Measurements from ENCODE around the gene GABRD.

GABRD gene

GRCh38 chr1:2041305-2041704, 22.2 kb downstream of the GABRD start:
- DNase-seq: no peak

DNA sequence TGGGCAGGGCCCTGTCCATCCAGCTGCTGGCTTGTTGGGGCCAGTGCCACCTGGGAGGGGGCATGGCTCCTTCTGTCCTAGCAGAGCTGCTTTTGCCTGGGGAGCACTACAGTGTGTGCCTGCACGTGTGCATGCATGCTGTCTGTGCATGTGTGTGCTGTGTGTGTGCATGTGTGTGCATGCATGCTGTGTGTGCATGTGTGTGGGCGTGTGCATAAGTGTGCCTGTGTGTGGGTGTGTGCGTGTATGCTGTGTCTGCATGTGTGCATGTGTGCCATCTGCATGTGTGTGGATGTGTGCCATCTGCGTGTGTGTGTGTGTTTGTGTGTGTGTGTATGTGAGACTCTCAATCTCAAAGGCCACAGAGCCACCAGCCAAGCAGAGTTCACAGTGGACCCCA, 22.7 kb downstream of the GABRD start:
- DNase-seq: no peak

- DNase-seq: no peak
Measured at GRCh38 chr1:2042830-2043773, 24.0 kb downstream of the GABRD start.

DNA sequence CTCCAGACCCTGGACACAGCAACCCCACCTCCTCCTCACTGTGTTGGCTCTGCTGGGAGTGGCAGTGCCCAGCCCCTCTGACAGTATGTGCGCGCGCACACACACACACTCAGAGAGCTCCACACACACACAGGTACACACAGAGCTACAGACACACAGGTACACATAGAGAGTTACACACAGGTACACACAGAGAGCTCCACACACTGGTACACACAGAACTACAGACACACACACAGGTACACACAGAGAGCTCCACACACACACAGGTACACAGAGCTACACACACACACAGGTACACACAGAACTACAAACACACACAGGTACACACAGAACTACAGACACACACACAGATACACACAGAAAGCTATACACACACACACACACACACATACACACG, 24.7 kb downstream of the GABRD start:
- no peak for DNase-seq

GRCh38 chr1:2044510-2045319, 25.6 kb downstream of the GABRD start:
- DNase-seq: peak; percentile 18

- no peak for DNase-seq
Measured at GRCh38 chr1:2045468-2046173, 26.5 kb downstream of the GABRD start.

GRCh38 chr1:2046174-2046917, 27.2 kb downstream of the GABRD start:
- DNase-seq: no peak

GRCh38 chr1:2046953-2047748, 28.0 kb downstream of the GABRD start:
- no peak for DNase-seq

DNA sequence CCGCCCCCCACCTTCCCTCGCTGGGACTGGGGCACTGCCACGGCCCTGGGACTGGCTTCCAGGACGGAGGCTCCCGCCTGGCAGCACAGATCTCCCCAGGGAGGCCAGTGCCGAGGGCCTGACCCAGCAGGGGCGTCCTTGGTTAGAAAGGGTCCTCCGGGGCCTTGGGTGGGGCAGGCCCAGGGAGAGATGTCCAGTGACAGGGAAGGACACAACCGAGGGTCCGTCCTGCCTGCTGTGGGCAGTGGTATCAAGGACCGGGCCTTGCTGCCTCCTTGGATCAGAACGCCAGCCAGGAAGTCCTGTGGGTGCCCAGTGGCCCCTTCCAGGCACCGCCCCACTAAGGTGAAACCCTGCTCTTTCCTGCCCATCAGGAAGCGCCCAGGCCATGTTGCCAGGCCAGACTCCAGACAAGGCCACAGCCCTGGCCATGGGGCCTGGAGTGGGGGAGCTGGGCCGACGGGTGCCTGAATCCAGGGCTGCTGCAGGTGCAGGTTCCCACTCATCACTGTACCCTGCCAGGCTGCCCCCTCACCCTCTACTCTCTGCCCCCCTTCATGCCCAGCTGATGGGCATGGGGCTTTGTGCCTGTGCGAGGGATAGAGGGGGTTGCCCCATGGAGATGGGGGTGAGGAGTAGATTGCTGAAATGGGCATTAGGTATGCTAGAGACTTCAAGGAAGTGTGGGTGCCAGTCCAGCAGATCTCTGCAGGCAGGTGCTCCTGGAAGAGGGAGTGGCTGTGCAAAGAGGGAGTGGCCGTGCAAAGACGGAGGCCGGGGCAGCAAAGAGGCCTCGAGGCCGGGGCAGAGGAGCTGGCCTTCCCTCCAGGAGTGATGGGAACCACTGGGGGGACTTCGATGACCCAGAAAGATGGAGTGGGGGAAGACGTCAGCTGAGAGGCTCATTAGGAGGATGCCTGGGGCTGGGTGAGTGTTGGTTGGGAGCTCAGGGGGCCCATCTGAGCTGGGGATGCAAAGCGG, 28.9 kb downstream of the GABRD start:
- no peak for DNase-seq

DNA sequence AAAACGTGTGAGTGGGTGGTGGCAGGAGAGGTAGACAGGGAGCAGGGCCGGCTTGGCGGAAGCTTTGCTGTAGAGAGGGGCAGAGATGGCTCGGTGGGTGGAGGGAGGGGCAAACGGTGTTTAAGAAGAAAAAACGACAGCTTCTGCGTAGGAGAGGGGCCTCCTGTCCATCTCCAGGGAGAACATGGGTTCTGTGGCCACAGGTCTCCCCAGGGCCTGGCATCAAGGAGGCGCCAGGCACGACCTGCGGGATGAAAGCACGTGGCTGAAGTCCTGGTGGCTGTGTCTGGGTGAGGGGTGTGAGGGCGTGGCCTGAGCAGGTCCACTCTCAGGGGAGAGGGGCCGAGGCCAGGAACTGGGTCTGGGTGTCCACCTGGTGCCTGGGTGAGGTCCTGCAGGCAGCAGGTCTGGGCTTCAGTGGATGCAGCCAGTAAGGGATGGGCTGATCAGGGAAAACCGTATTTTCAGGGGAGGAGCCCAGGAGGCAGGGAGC, 30.1 kb downstream of the GABRD start:
- DNase-seq: peak; percentile 75

- peak; percentile 78 for DNase-seq
Measured at GRCh38 chr1:2049718-2050431, 30.7 kb downstream of the GABRD start, which contains the start of gene PRKCZ. Gene PRKCZ, plus strand, starts transcription at chr1:2050411. Its CDS starts 220 bp downstream, at chr1:2050631.

- DNase-seq: peak; percentile 36
Measured at GRCh38 chr1:2050461-2050792, 31.3 kb downstream of the GABRD start.

GRCh38 chr1:2050793-2051682, 31.9 kb downstream of the GABRD start:
- no peak for DNase-seq

GRCh38 chr1:2052054-2052679, 33.0 kb downstream of the GABRD start:
- DNase-seq: no peak

- no peak for DNase-seq
Measured at GRCh38 chr1:2052756-2053155, 33.6 kb downstream of the GABRD start.

GRCh38 chr1:2053217-2053616, 34.1 kb downstream of the GABRD start:
- no peak for DNase-seq

DNA sequence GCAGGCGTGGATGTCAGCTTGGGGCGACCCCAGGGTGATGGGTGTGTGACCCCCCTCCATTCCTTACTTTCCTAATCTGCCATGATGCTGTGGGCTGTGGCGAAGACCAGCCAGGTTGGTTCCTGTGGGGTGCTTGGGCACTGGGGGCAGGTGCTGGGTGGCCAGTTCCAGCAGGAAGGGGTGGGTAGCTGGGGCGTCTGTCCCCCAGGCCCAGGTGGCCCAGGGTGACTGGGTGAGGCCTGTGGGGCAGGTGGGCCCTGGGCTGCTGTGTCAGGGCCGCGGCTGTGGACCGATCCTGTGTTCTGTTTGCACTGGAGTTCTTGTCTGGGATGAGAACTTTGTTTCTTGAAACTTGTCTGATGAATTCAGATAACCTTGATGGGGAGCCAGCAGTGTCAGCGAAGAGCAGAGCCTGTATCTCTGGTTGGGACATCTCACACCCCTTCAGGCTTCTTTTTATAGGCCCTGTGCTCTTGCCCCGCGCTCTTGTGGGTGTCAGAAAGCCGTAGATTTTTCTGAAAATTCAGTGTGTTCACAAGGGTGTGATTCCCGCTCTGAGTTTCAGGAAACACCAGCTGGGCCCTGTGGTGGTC, 34.7 kb downstream of the GABRD start:
- no peak for DNase-seq

GRCh38 chr1:2054560-2054959, 35.4 kb downstream of the GABRD start:
- no peak for DNase-seq
